Measurements from ENCODE around the gene NFE2.
"Not testable (repeated sequence)": the region's sequence is repeated elsewhere in the genome, so short reads cannot be mapped to it uniquely, and the experiment has no call there.

NFE2 gene

DNA sequence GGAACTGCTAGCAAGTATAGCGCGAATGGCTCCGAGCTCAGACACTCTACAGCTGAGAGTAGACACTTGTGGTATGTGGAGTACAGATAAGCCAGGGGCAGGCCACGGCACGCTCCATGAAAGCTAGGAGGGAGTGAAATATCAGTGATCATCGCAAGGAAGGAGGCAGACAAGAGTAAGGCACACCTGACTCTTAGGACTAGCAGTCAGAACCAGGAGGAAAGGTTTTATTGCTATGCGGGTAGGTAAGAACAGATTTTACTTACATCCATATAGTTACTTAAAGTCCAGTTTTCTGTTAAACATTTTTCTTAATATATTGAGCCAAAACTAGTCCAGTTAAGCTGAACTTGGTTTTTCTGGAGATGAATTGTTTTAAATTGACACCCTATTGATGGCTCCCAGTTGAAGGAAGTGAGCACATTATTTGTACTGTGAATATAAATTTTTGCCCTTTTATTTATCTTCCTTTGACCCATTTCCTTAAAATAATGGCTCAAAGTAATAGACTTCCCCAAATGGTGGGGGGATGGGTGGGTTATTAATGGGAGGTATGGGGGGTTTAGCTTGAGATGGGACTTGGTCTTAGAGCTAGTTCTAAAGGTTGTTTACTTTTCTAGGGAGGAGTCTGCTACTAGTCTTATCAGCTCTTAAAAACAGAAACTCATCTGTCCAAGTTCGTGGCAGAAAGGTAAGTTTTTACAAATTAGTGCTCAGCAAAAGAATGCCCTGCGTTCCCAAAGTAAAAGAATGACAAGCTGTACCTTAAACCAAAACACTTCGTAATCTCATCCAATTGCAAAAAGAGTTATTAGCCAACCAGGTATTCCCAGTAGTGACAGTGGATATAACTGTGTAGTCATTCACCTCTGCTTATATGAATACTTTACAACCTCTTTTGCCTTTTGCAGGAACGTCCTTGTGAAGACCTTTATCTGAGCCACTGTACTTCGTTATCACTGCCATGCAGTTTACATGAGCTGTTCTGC lies 14.5 kb downstream of the NFE2 start:
- no peak overlapping the region for H3K4me3 ChIP-seq (ENCODE audit: low read depth, low read length)
- TF ChIP-seq, protein P1, sequence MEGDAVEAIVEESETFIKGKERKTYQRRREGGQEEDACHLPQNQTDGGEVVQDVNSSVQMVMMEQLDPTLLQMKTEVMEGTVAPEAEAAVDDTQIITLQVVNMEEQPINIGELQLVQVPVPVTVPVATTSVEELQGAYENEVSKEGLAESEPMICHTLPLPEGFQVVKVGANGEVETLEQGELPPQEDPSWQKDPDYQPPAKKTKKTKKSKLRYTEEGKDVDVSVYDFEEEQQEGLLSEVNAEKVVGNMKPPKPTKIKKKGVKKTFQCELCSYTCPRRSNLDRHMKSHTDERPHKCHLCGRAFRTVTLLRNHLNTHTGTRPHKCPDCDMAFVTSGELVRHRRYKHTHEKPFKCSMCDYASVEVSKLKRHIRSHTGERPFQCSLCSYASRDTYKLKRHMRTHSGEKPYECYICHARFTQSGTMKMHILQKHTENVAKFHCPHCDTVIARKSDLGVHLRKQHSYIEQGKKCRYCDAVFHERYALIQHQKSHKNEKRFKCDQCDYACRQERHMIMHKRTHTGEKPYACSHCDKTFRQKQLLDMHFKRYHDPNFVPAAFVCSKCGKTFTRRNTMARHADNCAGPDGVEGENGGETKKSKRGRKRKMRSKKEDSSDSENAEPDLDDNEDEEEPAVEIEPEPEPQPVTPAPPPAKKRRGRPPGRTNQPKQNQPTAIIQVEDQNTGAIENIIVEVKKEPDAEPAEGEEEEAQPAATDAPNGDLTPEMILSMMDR (conservative IDR thresholded peaks at IDR 0.05; ENCODE audit: low read depth, low read length): no peak
- no peak for DNase-seq (ENCODE audit: low read depth)

DNA sequence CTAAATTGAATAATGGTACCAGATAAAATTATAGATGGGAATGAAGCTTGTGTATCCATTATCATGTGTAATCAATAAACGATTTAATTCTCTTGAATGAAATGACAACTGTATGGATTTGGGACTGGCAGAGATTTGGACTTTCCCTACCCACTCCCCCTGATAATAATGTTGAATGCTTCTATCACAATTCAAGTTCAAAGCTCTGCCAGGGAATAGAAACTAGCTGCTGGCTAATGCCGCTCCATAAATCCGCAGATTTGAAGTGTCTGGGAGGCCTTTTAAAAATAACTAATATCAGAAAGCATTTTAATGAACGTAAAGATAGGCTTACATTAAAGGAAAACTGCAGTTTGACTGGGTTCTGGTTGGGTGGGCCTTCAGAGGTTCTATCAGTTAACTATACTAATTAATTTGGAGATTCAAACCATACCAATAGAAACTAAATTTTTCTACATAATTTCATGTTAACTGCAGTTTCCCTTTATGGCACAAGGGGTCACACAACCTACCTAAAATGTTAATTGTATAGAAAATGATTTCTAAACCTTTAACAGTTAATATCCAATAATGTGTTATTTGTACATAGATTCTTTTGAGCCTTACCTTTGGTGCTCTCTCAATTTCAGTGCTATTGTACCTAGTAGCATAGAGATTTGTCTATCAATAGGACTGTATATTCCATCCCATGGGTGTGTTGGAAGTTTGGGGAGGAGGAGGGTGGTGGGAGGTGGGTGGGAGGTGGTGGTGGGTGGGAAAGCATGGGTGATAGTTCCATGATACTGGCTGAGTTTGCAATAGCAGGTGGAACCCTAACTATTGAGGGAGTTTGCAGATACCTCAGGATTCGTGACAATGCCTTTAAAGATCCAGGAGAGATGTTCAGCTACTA lies 15.4 kb downstream of the NFE2 start:
- peak overlapping the region; percentile 12 for H3K4me3 ChIP-seq (ENCODE audit: low read depth, low read length)
- TF ChIP-seq, protein P1 (conservative IDR thresholded peaks at IDR 0.05; ENCODE audit: low read depth, low read length): peak; percentile 47
- no peak for DNase-seq (ENCODE audit: low read depth)

- DNase-seq (ENCODE audit: low read depth): not testable (repeated sequence)
- peak overlapping the region; percentile 31 for H3K4me3 ChIP-seq (ENCODE audit: low read depth, low read length)
These were observed 16.6 kb downstream of the NFE2 start for GRCh38 chr12:54284070-54284780.

GRCh38 chr12:54282949-54283593 lies 17.7 kb downstream of the NFE2 start:
- DNase-seq (ENCODE audit: low read depth): no peak
- peak overlapping the region; percentile 95 for H3K4me3 ChIP-seq (ENCODE audit: low read depth, low read length)

GRCh38 chr12:54281694-54282093 lies 19.1 kb downstream of the NFE2 start:
- peak overlapping the region; percentile 95 for H3K4me3 ChIP-seq (ENCODE audit: low read depth, low read length)

More at GRCh38 chr12:54282949-54283593, 17.7 kb downstream of the NFE2 start:
- TF ChIP-seq, protein P1 (conservative IDR thresholded peaks at IDR 0.05; ENCODE audit: low read depth, low read length): no peak

GRCh38 chr12:54281261-54281638 lies 19.6 kb downstream of the NFE2 start:
- DNase-seq (ENCODE audit: low read depth): not testable (repeated sequence)
- H3K4me3 ChIP-seq (ENCODE audit: low read depth, low read length): peak overlapping the region; percentile 95

More at GRCh38 chr12:54281694-54282093, 19.1 kb downstream of the NFE2 start:
- DNase-seq (ENCODE audit: low read depth): not testable (repeated sequence)

DNA sequence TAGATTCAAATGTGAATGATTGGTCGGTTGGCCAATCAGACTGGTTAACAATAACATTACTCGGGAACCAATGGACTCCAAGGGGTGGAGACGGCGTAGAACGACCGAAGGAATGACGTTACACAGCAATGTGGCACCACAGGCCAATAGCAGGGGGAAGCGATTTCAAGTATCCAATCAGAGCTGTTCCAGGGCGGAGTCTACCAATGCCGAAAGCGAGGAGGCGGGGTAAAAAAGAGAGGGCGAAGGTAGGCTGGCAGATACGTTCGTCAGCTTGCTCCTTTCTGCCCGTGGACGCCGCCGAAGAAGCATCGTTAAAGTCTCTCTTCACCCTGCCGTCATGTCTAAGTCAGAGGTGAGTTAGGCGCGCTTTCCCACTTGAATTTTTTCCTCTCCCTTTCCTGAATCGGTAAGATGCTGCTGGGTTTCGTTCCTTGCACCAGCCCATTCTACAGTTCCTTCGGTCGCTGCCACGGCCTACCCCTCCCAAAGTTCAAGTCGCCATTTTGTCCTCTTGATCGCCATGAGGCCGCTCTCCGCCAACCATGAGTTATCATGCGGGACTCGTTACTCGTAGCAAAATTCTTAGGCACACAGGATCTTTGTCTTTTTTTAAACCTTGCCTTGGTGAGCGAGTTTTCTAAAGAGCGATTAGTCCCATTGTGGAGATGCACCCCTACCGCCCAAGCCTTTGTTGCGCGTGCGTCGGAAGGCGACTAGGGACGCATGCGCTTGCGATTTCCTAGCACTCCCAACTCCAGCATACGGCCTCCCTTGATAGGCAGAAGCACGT lies 20.2 kb downstream of the NFE2 start, which contains the start of gene HNRNPA1:
TSS of gene HNRNPA1 (plus strand) at position 259 of the 793 bp plus-strand sequence. CDS start at position 341, 82 bp downstream.
- DNase-seq (ENCODE audit: low read depth): peak; percentile 100
- H3K4me3 ChIP-seq (ENCODE audit: low read depth, low read length): peak within 1 kb of the TSS; percentile 95
- TF ChIP-seq, protein P1 (conservative IDR thresholded peaks at IDR 0.05; ENCODE audit: low read depth, low read length): no peak

Measured in choroid plexus epithelial cell (primary cell).